GM12892 (cell line): ENCODE results near the gene USP8.

ENCODE experiments used
- POLR2A ChIP-seq: IDR thresholded peaks from 2 replicates; pipeline ENCODE4 v1.6.1; 2011; ENCODE audit warnings: low read depth, low read length, control low read depth
- POLR2AphosphoS5 ChIP-seq: IDR thresholded peaks from 2 replicates; pipeline ENCODE4 v1.6.1; 2011; ENCODE audit warnings: low read depth, low read length, control low read depth

- TF ChIP-seq POLR2A (no peak), POLR2AphosphoS5 (no peak)
Observed at GRCh38 chr15:50500352-50500751, 76.1 kb downstream of the USP8 start.
